AG09309 (cell line): ENCODE measurements around the gene BMI1.

ENCODE experiments used
- DNase-seq: peaks from one replicate; pipeline ENCODE4 v3.0.0-alpha.2; 2010; ENCODE audit warnings: low read depth
- H3K4me3 ChIP-seq: 2 replicates; pipeline ENCODE4 v1.5.1; 2011; ENCODE audit warnings: mild to moderate bottlenecking, low read depth, low read length, moderate library complexity; ENCODE audit not compliant: control insufficient read depth
- CTCF ChIP-seq: IDR thresholded peaks from 2 replicates; pipeline ENCODE4 v1.5.1; 2011; ENCODE audit warnings: mild to moderate bottlenecking, low read depth, low read length, inconsistent platforms; ENCODE audit not compliant: insufficient read depth, control insufficient read depth; ENCODE audit errors: missing control alignments

The BMI1 gene

GRCh38 chr10:22370320-22370719, 49.4 kb downstream of the BMI1 start:
- no peak for DNase-seq
- TF ChIP-seq CTCF = no peak
- no peak overlapping the region for H3K4me3 ChIP-seq

- DNase-seq = no peak
- TF ChIP-seq CTCF = no peak
- H3K4me3 ChIP-seq = no peak overlapping the region
Measured at GRCh38 chr10:22372298-22372697, 51.4 kb downstream of the BMI1 start.

- no peak for DNase-seq
- H3K4me3 ChIP-seq = no peak overlapping the region
- TF ChIP-seq CTCF = no peak
Measured at GRCh38 chr10:22372917-22373316, 52.0 kb downstream of the BMI1 start.

GRCh38 chr10:22374489-22375126, 53.7 kb downstream of the BMI1 start:
- H3K4me3 ChIP-seq = no peak overlapping the region
- no peak for DNase-seq
- TF ChIP-seq CTCF = no peak

GRCh38 chr10:22379059-22379458, 58.2 kb downstream of the BMI1 start:
- no peak overlapping the region for H3K4me3 ChIP-seq
- DNase-seq = no peak
- TF ChIP-seq CTCF = no peak
